Measurements from ENCODE around the gene ACP7. TPM values are rescaled to one million over a fixed set of nuclear protein-coding genes. Genes with fewer than 3 reads are reported as not detected.

Gene ACP7
- total and polyA plus RNA-seq, 2 of the 4 experiments (the other 2 are of a cell fraction) = not detected

DNA sequence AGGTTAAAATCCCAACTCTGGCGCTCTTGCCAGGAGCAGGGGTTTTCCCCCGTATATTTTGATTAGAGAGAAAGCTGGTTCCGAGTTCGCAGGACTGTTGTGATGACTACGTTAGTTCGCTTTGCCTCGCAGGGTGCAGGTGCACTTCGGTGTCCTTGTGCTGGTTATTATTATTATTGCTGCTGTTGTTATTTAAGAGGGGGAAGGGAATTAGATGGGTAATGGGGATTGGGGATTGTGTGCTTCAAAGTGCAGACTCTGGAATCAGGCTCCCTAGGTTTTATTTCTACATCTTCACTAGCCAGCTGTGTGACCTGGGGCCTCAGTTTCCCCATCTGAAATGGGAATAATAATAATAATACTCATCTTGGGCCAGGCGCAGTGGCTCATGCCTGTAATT is 15.2 kb downstream of the ACP7 start:
- H4K8ac ChIP-seq (ENCODE audit: low read depth in 2 of 2, low read length in 2 of 2) = no peak overlapping the region
- no peak overlapping the region for H3K4me2 ChIP-seq (ENCODE audit: low read depth, low read length)
- no peaks in the 10 kb centered on the region for H3K9me3 ChIP-seq (ENCODE audit: control insufficient read depth, insufficient read depth, low read length)
- H3K36me3 ChIP-seq (ENCODE audit: control insufficient read depth, insufficient read depth, low read length) = no peaks in the 10 kb centered on the region
- H4K91ac ChIP-seq (ENCODE audit: insufficient read depth, low read depth, low read length) = no peak overlapping the region
- in situ Hi-C loops (cut with MboI; ENCODE audit: low sequenced_read_pairs) = no loop called here
- H3K23ac ChIP-seq (ENCODE audit: low read depth, low read length) = no peak overlapping the region
- no peak overlapping the region for H2BK5ac ChIP-seq (ENCODE audit: low read depth, low read length, poor library complexity, severe bottlenecking)
- H3K14ac ChIP-seq (replicated peaks; ENCODE audit: low read depth, low read length) = no peak overlapping the region
- no peak overlapping the region for H2AFZ ChIP-seq (replicated peaks; ENCODE audit: low read length, poor library complexity)
- no peak overlapping the region for H3K4ac ChIP-seq (ENCODE audit: low read depth, low read length)
- ChIA-PET CTCF (no interaction called here), POLR2A (ENCODE audit: unreplicated experiment) (no interaction called here)
- ATAC-seq (ENCODE audit: low read depth) = no peak
- no peak overlapping the region for H2AK5ac ChIP-seq (ENCODE audit: low read depth, low read length)
- H2AK9ac ChIP-seq (replicated peaks; ENCODE audit: low read depth, low read length, poor library complexity) = no peak overlapping the region
- dilution Hi-C loops (cut with HindIII; ENCODE audit: low sequenced_read_pairs, unreplicated experiment) = no loop called here
- H3K9me1 ChIP-seq (ENCODE audit: insufficient read depth, low read length) = no peaks in the 10 kb centered on the region
- no peaks in the 10 kb centered on the region for H3K4me1 ChIP-seq (ENCODE audit: control insufficient read depth, insufficient read depth, low read length)
- H4K5ac ChIP-seq (ENCODE audit: low read depth, low read length) = no peak overlapping the region
- intact Hi-C loops (cut with micrococcal nuclease) = no loop called here
- WGBS, 2 experiments (ENCODE audit: extremely low coverage in 2 of 2, insufficient read length in 1 of 2) = 0% methylated on average over 2 of the region's 9 CpGs; no CpG with 5 or more reads in 1 of the 2 experiments
- H4K20me1 ChIP-seq (ENCODE audit: insufficient read depth, low read length) = no peaks in the 10 kb centered on the region
- no peak for TF ChIP-seq RFX5 (IDR thresholded peaks at IDR 0.05; ENCODE audit: low read depth, low read length)
- TF ChIP-seq, protein P1, sequence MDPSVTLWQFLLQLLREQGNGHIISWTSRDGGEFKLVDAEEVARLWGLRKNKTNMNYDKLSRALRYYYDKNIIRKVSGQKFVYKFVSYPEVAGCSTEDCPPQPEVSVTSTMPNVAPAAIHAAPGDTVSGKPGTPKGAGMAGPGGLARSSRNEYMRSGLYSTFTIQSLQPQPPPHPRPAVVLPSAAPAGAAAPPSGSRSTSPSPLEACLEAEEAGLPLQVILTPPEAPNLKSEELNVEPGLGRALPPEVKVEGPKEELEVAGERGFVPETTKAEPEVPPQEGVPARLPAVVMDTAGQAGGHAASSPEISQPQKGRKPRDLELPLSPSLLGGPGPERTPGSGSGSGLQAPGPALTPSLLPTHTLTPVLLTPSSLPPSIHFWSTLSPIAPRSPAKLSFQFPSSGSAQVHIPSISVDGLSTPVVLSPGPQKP (IDR thresholded peaks at IDR 0.05; ENCODE audit: borderline replicate concordance, low read depth, low read length) = no peak
- no peak for TF ChIP-seq NFE2L2 (IDR thresholded peaks at IDR 0.05; ENCODE audit: low read depth, low read length)
- TF ChIP-seq POLR2A (IDR thresholded peaks at IDR 0.05; ENCODE audit: low read depth, low read length) = no peak
- no peak for TF ChIP-seq MAFK (IDR thresholded peaks at IDR 0.05; ENCODE audit: low read depth, low read length)
- no peak for TF ChIP-seq FOS (IDR thresholded peaks at IDR 0.05; ENCODE audit: low read depth, low read length)
- TF ChIP-seq CEBPB (IDR thresholded peaks at IDR 0.05; ENCODE audit: low read depth, low read length) = no peak
- TF ChIP-seq BHLHE40 (IDR thresholded peaks at IDR 0.05; ENCODE audit: low read depth, low read length) = no peak
- no peak for TF ChIP-seq SMC3 (IDR thresholded peaks at IDR 0.05; ENCODE audit: low read depth, low read length)
- no peak for TF ChIP-seq MXI1 (IDR thresholded peaks at IDR 0.05; ENCODE audit: borderline replicate concordance, low read depth, low read length)
- TF ChIP-seq, protein P2, sequence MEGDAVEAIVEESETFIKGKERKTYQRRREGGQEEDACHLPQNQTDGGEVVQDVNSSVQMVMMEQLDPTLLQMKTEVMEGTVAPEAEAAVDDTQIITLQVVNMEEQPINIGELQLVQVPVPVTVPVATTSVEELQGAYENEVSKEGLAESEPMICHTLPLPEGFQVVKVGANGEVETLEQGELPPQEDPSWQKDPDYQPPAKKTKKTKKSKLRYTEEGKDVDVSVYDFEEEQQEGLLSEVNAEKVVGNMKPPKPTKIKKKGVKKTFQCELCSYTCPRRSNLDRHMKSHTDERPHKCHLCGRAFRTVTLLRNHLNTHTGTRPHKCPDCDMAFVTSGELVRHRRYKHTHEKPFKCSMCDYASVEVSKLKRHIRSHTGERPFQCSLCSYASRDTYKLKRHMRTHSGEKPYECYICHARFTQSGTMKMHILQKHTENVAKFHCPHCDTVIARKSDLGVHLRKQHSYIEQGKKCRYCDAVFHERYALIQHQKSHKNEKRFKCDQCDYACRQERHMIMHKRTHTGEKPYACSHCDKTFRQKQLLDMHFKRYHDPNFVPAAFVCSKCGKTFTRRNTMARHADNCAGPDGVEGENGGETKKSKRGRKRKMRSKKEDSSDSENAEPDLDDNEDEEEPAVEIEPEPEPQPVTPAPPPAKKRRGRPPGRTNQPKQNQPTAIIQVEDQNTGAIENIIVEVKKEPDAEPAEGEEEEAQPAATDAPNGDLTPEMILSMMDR (conservative IDR thresholded peaks at IDR 0.05; ENCODE audit: low read depth, low read length) = no peak
- TF ChIP-seq RAD21 (IDR thresholded peaks at IDR 0.05; ENCODE audit: low read length) = no peak
- TF ChIP-seq CHD1 (IDR thresholded peaks at IDR 0.05; ENCODE audit: low read depth, low read length) = no peak
- TF ChIP-seq RCOR1 (IDR thresholded peaks at IDR 0.05; ENCODE audit: insufficient replicate concordance, low read length) = no peak
- H3K4me3 ChIP-seq (ENCODE audit: insufficient read depth, low read depth, low read length) = no peak overlapping the region
- H3K79me1 ChIP-seq (ENCODE audit: low read depth in 1 of 2, low read length in 2 of 2) = no peaks in the 10 kb centered on the region
- H3K18ac ChIP-seq (ENCODE audit: low read depth, low read length) = no peak overlapping the region
- no peak overlapping the region for H2BK15ac ChIP-seq (ENCODE audit: low read depth, low read length)
- peaks cover 17% of the 10 kb centered on the region for H3K27me3 ChIP-seq (ENCODE audit: control insufficient read depth, insufficient read depth, low read length)
- no peak overlapping the region for H3K9ac ChIP-seq (ENCODE audit: low read depth, low read length)
- H2BK20ac ChIP-seq (ENCODE audit: low read depth, low read length) = no peak overlapping the region
- no peak overlapping the region for H2BK120ac ChIP-seq (ENCODE audit: low read depth, low read length)
- H3K27ac ChIP-seq (ENCODE audit: insufficient read depth, low read length) = no peak overlapping the region
- no TSS peak for BruUV-seq (replicated peaks)
- no peak for DNase-seq
- H3K56ac ChIP-seq (ENCODE audit: extremely low read depth, insufficient read depth, low read length) = no peak overlapping the region
